Activated CD4-positive, alpha-beta T cell treated with anti-CD3 and anti-CD28 coated beads for 4 hours (primary cell): ENCODE data around the gene SCUBE3.

Source experiments
- DNase-seq, 2 donors: peaks; one replicate each; pipeline ENCODE4 v3.0.0-alpha.2; 2020

Gene SCUBE3

GRCh38 chr6:35213824-35214756 lies at the start of gene SCUBE3:
TSS of gene SCUBE3 (plus strand) at chr6:35213956. CDS start at chr6:35214419, 463 bp downstream.
- DNase-seq: no peak

- DNase-seq: no peak
Observed at GRCh38 chr6:35164277-35164676, 49.5 kb upstream of the SCUBE3 start.

GRCh38 chr6:35164868-35165267 lies 48.9 kb upstream of the SCUBE3 start:
- no peak for DNase-seq

- DNase-seq: no peak
Observed at GRCh38 chr6:35165630-35166071, 48.1 kb upstream of the SCUBE3 start.

GRCh38 chr6:35166116-35166515 lies 47.6 kb upstream of the SCUBE3 start:
- DNase-seq: no peak

- no peak for DNase-seq
Observed at GRCh38 chr6:35166520-35166919, 47.2 kb upstream of the SCUBE3 start.

- no peak for DNase-seq
Observed at GRCh38 chr6:35167505-35167904, 46.3 kb upstream of the SCUBE3 start.

- no peak for DNase-seq
Observed at GRCh38 chr6:35168461-35168861, 45.3 kb upstream of the SCUBE3 start.

- DNase-seq: no peak
Observed at GRCh38 chr6:35170166-35170565, 43.6 kb upstream of the SCUBE3 start.

- DNase-seq: no peak
Observed at GRCh38 chr6:35170891-35171290, 42.9 kb upstream of the SCUBE3 start.

- DNase-seq: no peak
Observed at GRCh38 chr6:35173044-35173426, 40.7 kb upstream of the SCUBE3 start.

- no peak for DNase-seq
Observed at GRCh38 chr6:35173427-35174087, 40.2 kb upstream of the SCUBE3 start.

GRCh38 chr6:35174088-35174434 lies 39.7 kb upstream of the SCUBE3 start:
- DNase-seq: no peak

GRCh38 chr6:35174501-35174900 lies 39.3 kb upstream of the SCUBE3 start:
- no peak for DNase-seq

- DNase-seq: no peak
Observed at GRCh38 chr6:35176301-35177024, 37.3 kb upstream of the SCUBE3 start.

GRCh38 chr6:35177157-35177556 lies 36.6 kb upstream of the SCUBE3 start:
- DNase-seq: no peak

GRCh38 chr6:35177596-35177995 lies 36.2 kb upstream of the SCUBE3 start:
- DNase-seq: no peak

- DNase-seq: no peak
Observed at GRCh38 chr6:35178012-35178411, 35.7 kb upstream of the SCUBE3 start.

- DNase-seq: no peak
Observed at GRCh38 chr6:35178932-35179832, 34.6 kb upstream of the SCUBE3 start.

GRCh38 chr6:35179901-35180535 lies 33.7 kb upstream of the SCUBE3 start:
- no peak for DNase-seq

GRCh38 chr6:35181308-35181932 lies 32.3 kb upstream of the SCUBE3 start:
- DNase-seq: no peak
